Right ventricle myocardium superior (tissue), 1 donor: Measurements from ENCODE around the gene MRPL52. TPM values are rescaled to one million over a fixed set of nuclear protein-coding genes. Genes with fewer than 3 reads are reported as not detected.
A peak's percentile ranks its signal among the peaks of the same experiment; 100 is the strongest.

Experiments
- ATAC-seq: fragments of 200-7000 bp; cut with Tn5 transposase; one replicate; pipeline ENCODE4 v1.9.1; 2020; ENCODE audit warnings: mild to moderate bottlenecking; ENCODE audit not compliant: poor library complexity
- DNase-seq: peaks from one replicate; pipeline ENCODE4 v3.0.0-alpha.2; 2020
- intact Hi-C: fragments of 100-400 bp; cut with DNase I; formaldehyde crosslinking; loops from one replicate; pipeline ENCODE4 v1.11.2; 2022
- total RNA-seq: library from RNA; stranded (reverse); fragmentation: NEBNext Ultra II Directional; extraction: Animal tissue kit (Norgen Biotek cat#: 25700); gene quantifications from one replicate; pipeline ENCODE4 v1.2.1, GENCODE V29; 2021
- donor health status: DM: no; HTN: yes; CAD: no; lungs with severe emphysema.

Gene MRPL52
- total RNA-seq, 1 donor from 2014 or later, result 110 TPM

DNA sequence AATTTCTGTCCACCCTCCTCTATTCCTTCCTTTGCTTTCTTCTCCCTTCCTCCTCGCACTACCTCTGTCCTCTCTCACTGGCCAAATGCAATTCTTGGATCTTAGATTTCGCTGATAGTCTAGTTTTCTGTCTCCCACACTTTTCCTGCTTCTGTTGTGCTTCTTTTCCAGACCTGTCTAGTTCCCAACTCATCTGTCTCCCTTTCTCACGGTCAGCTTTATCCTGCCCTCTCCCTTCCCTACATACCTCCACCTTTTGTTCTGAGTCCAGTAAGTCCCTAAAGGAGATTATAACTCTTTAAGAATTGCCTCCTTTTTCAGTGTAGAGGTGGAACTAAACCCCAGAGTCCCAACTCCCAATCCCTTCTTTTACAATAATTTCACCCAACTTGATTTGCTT, 5.8 kb downstream of the MRPL52 start:
- intact Hi-C loops, result no loop called here

DNA sequence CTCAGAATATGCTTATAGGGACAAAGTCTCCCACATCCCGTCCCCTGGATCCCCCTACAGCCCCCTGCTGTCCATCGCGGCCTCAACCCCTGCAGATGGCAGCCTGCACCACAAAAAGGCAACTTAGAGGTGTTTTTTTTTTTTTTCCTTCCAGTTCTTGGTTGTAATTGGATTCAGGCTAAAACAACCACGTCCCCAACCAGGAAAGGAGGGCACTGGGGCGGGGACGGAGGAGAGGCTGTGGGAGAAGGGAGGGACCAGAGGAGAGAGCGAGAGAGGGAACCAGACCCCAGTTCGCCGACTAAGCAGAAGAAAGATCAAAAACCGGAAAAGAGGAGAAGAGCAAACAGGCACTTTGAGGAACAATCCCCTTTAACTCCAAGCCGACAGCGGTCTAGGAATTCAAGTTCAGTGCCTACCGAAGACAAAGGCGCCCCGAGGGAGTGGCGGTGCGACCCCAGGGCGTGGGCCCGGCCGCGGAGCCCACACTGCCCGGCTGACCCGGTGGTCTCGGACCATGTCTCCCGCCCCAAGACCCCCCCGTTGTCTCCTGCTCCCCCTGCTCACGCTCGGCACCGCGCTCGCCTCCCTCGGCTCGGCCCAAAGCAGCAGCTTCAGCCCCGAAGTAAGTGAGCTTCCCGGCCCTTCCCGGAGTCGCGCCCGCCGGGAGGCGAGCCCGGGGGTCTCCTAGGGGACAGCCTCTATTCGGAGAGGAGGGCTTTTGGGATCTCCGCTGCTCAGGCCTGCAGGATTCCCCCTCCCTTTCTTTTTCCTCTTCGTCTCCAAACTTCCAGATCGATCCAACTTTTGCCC, 6.8 kb downstream of the MRPL52 start, which contains the start of gene MMP14:
MMP14 (plus strand) TSS at position 285 of the 813 bp plus-strand sequence; CDS start at position 518, 233 bp downstream.
- DNase-seq (peak; percentile 80), ATAC-seq (peak; percentile 77)
- intact Hi-C loops, result no loop called here

More for the DNA sequence above, 5.8 kb downstream of the MRPL52 start:
- ATAC-seq (no peak), DNase-seq (no peak)

DNA sequence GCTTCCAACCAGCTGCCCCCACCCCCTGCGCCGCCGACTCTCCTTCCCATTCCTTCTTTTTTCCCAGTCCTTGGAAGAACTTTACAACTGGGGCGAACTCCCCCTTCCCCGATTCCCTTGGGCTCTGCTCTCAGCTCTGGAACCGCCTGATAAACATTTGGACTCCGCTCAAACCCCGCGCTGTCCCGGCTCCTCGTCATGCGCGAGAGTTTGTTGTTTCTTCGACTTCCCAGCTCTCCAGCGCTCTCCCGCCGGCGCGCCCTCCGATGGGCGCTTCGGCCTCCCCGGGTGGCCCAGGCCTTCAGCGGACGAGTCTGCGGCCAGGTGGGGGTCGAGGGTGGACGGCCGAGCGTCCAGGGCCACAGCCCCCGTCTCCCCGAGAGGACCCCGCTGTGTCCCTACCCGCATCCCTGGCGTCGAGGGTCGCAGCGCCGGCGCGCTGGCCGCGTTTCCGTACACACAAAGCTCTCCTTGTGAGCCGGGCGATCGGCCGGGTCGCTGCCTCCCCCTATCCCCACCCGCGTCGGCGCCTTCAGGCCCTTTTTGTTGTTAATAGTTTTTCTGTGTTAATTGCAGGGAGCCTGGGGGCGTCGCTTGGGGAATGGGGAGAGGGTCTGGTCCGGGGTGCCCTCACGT, 7.5 kb downstream of the MRPL52 start:
- intact Hi-C loops, result no loop called here
- DNase-seq, result peak; percentile 87

DNA sequence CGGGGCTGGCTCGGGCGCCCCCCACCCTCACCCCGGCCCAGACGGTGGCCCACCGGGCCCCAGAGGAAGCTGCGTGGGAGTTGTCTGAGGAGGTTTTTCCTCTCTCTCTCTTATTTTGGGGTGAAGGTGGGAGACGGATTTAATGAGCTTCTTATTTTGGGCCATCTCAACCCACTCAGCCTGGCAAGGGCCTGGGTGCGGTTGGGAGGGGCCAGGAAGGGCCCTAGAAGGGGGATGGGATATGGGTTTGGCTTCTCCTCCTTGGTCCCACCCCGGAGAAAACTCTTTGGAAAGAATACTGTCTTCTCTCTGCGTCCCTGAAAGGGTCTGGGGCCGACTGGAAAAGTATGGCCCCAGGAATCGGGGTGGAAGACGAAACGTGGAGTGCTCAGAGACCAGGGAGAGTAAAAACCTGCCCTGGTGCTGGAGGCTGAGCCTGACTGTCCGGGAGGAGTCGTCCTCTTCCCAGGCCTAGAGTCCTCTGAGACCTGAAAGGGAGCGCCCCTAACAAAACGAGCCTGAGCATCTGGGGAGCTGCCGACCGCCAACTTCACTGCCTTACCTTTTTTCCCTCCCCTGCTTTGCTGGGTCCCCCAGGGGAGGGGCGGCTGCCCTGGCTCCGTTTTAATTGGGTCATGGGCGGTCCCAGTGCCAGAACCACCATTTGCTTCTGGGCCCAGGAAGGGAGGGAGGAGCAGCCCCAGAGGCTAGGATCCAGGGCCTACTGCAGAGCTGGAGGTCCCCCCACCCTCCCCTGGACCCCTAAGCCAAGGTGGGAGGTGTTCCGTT, 8.3 kb downstream of the MRPL52 start:
- intact Hi-C loops, result no loop called here
- peak; percentile 51 for ATAC-seq
- DNase-seq, result peak; percentile 76

More for the DNA sequence above, 7.5 kb downstream of the MRPL52 start:
- peak; percentile 82 for ATAC-seq

DNA sequence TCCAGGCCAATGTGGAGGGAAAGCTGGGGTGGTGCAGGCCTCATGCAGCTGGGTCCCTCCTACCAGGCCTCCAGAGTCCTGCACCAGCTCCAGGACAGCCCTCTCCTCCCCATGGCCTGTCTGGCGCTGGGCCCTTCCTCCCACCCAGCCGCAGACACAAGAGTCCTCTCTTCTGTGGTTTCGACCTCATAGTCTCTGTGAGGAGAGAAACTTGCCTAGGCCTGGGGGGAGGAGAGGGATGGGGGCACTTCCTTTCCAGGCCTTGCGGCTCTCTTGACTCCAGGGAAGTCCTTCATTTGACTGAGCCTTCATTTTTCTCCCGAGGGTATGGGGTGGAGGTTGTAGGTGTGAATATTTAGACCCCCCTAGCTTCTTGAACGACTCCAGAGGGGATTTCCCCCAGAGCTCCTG, 8.9 kb downstream of the MRPL52 start:
- intact Hi-C loops, result no loop called here
- DNase-seq (no peak), ATAC-seq (peak; percentile 28)

DNA sequence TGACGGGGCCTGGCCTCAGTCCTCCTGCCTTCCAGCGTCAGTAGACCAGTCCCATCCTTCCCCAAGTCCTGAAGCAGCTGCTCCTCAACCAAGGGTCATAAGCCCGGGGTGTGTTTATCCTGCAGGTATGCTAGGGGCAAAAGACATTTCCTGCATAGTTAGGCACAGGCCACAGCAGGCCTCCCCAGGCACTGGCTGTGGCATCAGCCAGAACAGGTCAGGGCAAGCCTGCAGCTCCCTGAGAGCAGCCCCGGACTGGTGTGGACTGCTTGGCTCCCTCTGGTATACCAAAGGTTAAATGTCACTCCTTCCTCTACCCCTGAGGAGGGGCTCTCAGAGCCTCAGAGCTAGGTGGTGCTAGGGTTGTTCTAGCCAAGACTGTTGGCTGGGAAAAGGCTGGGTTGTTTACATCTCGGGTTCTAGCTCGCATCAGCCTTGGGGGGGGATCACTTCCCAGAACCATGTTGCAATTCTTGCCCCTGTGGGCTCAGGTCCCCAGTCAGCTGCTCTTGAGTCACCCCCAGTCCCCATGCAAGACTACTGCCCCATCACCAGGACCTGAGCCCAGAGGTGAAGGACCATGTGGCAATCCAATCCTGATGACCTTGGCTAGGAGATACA, 9.6 kb downstream of the MRPL52 start:
- DNase-seq, result no peak
- intact Hi-C loops, result no loop called here
- no peak for ATAC-seq

DNA sequence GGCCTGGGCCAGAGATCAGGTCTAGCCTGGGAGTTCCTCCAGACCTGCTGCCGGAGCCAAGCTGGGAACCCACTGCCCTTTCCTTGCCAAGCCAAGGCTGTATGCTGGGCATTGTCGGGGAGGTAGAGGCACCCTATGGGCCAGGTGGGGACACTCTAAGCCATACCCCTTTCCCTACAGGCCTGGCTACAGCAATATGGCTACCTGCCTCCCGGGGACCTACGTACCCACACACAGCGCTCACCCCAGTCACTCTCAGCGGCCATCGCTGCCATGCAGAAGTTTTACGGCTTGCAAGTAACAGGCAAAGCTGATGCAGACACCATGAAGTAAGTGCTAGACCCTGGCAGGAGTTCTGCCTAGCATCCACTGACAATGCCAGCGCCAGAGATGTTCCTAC, 11.6 kb downstream of the MRPL52 start:
- ATAC-seq (no peak), DNase-seq (no peak)
- intact Hi-C loops, result loop anchor here (10.0 kb wide), 1 partner anchor 447 kb away; no protein-coding TSS in a partner anchor

DNA sequence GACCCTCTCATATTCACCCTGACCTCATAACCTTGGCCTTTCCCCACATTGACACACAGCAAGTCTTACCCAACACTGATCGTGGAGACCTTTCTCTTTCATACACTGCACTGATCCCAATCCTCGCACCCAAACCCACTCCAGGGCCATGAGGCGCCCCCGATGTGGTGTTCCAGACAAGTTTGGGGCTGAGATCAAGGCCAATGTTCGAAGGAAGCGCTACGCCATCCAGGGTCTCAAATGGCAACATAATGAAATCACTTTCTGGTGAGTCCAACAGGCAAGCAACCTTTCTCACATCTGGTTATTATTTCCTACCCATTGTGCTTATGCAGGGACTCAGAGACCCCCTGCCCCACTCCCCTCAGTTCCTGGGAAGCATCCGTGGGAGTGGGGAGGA, 12.1 kb downstream of the MRPL52 start:
- ATAC-seq, result no peak
- DNase-seq, result no peak
- intact Hi-C loops, result loop anchor here (10.0 kb wide), 1 partner anchor 447 kb away; no protein-coding TSS in a partner anchor

DNA sequence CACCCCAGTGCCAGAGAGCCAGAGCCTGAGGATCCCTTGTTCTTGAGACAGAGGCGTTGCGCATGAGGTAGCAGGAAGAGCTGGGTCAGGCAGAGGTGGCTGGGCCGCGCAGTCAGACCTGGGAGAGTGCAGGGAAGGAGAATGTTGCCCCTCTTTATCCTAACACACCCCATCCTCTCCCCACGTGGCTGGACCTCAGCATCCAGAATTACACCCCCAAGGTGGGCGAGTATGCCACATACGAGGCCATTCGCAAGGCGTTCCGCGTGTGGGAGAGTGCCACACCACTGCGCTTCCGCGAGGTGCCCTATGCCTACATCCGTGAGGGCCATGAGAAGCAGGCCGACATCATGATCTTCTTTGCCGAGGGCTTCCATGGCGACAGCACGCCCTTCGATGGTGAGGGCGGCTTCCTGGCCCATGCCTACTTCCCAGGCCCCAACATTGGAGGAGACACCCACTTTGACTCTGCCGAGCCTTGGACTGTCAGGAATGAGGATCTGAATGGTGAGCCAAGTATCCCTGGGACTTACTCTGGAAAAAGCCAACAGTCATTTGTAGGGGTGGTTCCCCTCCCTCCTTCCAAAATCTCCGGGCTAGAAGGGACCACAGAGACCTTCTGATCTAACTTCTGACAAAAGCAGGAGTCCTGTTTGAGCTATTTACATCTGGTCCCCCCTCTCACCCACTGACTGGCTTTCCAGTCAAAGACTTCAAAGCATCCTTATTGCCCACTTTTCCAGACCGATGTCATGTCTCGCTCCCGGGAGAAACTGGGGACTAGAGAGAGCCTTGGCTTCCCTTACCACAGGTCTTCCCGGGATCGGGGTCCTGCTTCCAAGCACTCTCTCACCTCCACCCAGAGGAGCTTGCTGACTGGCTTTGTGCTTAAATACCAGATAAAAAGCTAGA, 12.8 kb downstream of the MRPL52 start:
- DNase-seq (no peak), ATAC-seq (no peak)
- intact Hi-C loops, result loop anchor here (10.0 kb wide), 1 partner anchor 448 kb away; no protein-coding TSS in a partner anchor

DNA sequence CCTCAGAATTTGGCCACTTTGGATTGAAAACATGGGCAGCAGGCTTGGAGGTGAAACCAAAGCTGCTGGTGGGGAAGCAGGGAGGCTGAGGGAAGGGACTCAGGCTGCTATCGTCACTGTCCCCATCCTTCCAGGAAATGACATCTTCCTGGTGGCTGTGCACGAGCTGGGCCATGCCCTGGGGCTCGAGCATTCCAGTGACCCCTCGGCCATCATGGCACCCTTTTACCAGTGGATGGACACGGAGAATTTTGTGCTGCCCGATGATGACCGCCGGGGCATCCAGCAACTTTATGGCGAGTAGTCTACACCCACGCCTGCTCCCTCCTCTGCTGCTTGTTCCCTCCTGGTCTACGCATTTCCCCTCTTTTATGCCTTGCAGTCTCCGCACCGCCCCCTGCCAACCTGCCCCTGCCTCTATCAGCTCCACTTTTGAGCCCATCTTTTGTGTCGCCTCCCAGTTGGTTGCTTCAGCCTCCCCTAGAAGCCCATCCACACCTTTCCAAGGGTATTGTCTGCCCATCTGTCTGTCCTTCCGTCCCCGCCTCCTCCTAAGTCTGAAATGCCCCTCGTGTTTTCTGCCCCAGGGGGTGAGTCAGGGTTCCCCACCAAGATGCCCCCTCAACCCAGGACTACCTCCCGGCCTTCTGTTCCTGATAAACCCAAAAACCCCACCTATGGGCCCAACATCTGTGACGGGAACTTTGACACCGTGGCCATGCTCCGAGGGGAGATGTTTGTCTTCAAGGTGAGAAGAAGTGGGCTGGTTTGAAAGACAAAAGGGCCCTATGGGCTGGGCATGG, 13.6 kb downstream of the MRPL52 start:
- DNase-seq (no peak), ATAC-seq (no peak)
- intact Hi-C loops, result loop anchor here (10.0 kb wide), 1 partner anchor 449 kb away; no protein-coding TSS in a partner anchor

DNA sequence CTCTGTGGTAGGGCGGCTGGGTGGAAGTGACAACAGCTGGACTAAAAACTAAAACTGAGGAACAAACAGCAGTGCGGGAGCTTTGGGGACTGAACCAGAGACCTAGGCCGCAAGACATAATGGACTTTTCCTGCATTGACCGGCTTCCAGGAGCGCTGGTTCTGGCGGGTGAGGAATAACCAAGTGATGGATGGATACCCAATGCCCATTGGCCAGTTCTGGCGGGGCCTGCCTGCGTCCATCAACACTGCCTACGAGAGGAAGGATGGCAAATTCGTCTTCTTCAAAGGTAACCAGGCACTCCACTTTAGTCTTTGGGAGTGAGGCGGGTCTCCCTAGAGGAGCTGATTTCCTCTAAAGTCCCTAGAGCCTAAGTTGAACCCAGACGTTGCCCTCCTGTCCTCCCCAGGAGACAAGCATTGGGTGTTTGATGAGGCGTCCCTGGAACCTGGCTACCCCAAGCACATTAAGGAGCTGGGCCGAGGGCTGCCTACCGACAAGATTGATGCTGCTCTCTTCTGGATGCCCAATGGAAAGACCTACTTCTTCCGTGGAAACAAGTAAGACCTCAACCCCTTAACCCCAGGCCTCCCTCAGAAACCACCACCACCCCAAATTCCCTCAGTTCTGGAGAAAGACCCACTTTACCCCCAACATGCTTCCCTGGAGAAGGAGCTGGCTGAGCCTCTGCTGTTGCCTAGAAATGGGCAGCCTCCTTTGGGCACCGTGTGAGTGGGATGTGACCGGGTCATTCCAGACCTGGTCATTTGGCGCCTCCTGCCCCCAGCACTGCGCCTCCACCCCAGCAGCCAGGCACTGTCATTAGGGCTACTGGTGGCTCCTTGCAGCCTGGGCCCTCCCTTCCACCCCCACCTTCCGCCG, 14.8 kb downstream of the MRPL52 start:
- no peak for ATAC-seq
- DNase-seq, result no peak
- intact Hi-C loops, result loop anchor here (10.0 kb wide), 1 partner anchor 450 kb away; no protein-coding TSS in a partner anchor

DNA sequence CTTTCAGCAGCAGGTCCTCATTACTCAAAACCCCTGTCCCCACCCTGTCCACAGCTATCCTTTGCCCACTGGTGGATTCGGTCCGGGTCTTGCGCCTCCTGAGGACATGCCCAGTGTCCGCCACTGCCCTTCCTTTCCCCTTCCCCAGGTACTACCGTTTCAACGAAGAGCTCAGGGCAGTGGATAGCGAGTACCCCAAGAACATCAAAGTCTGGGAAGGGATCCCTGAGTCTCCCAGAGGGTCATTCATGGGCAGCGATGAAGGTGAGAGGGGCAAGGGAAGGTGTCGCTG, 15.4 kb downstream of the MRPL52 start:
- intact Hi-C loops, result loop anchor here (10.0 kb wide), 1 partner anchor 450 kb away; no protein-coding TSS in a partner anchor
- DNase-seq (no peak), ATAC-seq (no peak)

DNA sequence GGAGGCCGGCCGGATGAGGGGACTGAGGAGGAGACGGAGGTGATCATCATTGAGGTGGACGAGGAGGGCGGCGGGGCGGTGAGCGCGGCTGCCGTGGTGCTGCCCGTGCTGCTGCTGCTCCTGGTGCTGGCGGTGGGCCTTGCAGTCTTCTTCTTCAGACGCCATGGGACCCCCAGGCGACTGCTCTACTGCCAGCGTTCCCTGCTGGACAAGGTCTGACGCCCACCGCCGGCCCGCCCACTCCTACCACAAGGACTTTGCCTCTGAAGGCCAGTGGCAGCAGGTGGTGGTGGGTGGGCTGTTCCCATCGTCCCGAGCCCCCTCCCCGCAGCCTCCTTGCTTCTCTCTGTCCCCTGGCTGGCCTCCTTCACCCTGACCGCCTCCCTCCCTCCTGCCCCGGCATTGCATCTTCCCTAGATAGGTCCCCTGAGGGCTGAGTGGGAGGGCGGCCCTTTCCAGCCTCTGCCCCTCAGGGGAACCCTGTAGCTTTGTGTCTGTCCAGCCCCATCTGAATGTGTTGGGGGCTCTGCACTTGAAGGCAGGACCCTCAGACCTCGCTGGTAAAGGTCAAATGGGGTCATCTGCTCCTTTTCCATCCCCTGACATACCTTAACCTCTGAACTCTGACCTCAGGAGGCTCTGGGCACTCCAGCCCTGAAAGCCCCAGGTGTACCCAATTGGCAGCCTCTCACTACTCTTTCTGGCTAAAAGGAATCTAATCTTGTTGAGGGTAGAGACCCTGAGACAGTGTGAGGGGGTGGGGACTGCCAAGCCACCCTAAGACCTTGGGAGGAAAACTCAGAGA, 16.3 kb downstream of the MRPL52 start:
- no peak for DNase-seq
- intact Hi-C loops, result loop anchor here (10.0 kb wide), 1 partner anchor 451 kb away; no protein-coding TSS in a partner anchor

DNA sequence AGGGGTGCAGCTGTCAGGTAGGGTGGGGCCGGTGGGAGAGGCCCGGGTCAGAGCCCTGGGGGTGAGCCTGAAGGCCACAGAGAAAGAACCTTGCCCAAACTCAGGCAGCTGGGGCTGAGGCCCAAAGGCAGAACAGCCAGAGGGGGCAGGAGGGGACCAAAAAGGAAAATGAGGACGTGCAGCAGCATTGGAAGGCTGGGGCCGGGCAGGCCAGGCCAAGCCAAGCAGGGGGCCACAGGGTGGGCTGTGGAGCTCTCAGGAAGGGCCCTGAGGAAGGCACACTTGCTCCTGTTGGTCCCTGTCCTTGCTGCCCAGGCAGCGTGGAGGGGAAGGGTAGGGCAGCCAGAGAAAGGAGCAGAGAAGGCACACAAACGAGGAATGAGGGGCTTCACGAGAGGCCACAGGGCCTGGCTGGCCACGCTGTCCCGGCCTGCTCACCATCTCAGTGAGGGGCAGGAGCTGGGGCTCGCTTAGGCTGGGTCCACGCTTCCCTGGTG, 17.2 kb downstream of the MRPL52 start:
- ATAC-seq (no peak), DNase-seq (no peak)
- intact Hi-C loops, result loop anchor here (10.0 kb wide), 1 partner anchor 452 kb away; no protein-coding TSS in a partner anchor

More for the DNA sequence above, 16.3 kb downstream of the MRPL52 start:
- no peak for ATAC-seq
